Renal pelvis (tissue), 12 donors: ENCODE data around the gene LOXL1. TPM values are rescaled to one million over a fixed set of nuclear protein-coding genes. Genes with fewer than 3 reads are reported as not detected.

ENCODE experiments used
- DNase-seq: peaks from one replicate; pipeline ENCODE4 v3.0.0-alpha.2; 2013
- long read RNA-seq, 16 experiments: transcript quantifications; one replicate each; lab custom pipeline, GENCODE V29; 2026
- polyA plus RNA-seq, 3 donors: library from polyadenylated mRNA; unstranded; fragments of 120-200 nt; gene quantifications; one replicate each; pipeline ENCODE4 v1.2.1, GENCODE V29; 2013; ENCODE audit not compliant: insufficient read length in 3 of 3

The LOXL1 gene
- polyA plus RNA-seq: 10 to 100 TPM; 68.0 to 92.2 (median 73.6) TPM
- long read RNA-seq, donor 1, transcript LOXL1-201 (7 exons, 2,351 nt): major isoform, 19 of 20 reads
- long read RNA-seq, donor 1, partial matches to known transcripts: 0 of 20 reads
- long read RNA-seq, donor 1, other reads (novel, unspliced or antisense): 0 of 20 reads
- long read RNA-seq, donor 2, transcript LOXL1-201 (7 exons, 2,351 nt): major isoform, 20 of 21 reads
- long read RNA-seq, donor 2, partial matches to known transcripts: 0 of 21 reads
- long read RNA-seq, donor 2, other reads (novel, unspliced or antisense): 0 of 21 reads
- long read RNA-seq, donor 3, transcript LOXL1-201 (7 exons, 2,351 nt): major isoform, 10 of 10 reads
- long read RNA-seq, donor 3, partial matches to known transcripts: 0 of 10 reads
- long read RNA-seq, donor 3, other reads (novel, unspliced or antisense): 0 of 10 reads
- long read RNA-seq, donor 4, transcript LOXL1-201 (7 exons, 2,351 nt): major isoform, 18 of 26 reads
- long read RNA-seq, donor 4, partial matches to known transcripts: 0 of 26 reads
- long read RNA-seq, donor 4, other reads (novel, unspliced or antisense): 5 of 26 reads
- long read RNA-seq, donor 5, partial matches to known transcripts: 0 of 4 reads
- long read RNA-seq, donor 5, other reads (novel, unspliced or antisense): 0 of 4 reads
- long read RNA-seq, donor 6, transcript LOXL1-201 (7 exons, 2,351 nt): major isoform, 10 of 12 reads
- long read RNA-seq, donor 6, partial matches to known transcripts: 0 of 12 reads
- long read RNA-seq, donor 6, other reads (novel, unspliced or antisense): 0 of 12 reads
- long read RNA-seq, donor 7, transcript LOXL1-201 (7 exons, 2,351 nt): major isoform, 26 of 35 reads
- long read RNA-seq, donor 7, partial matches to known transcripts: 5 of 35 reads
- long read RNA-seq, donor 7, other reads (novel, unspliced or antisense): 0 of 35 reads
- long read RNA-seq, donor 8, transcript LOXL1-201 (7 exons, 2,351 nt): major isoform, 7 of 8 reads
- long read RNA-seq, donor 8, partial matches to known transcripts: 0 of 8 reads
- long read RNA-seq, donor 8, other reads (novel, unspliced or antisense): 0 of 8 reads
- long read RNA-seq, donor 9, transcript LOXL1-201 (7 exons, 2,351 nt): major isoform, 24 of 25 reads
- long read RNA-seq, donor 9, partial matches to known transcripts: 0 of 25 reads
- long read RNA-seq, donor 9, other reads (novel, unspliced or antisense): 0 of 25 reads
- long read RNA-seq, donor 10, transcript LOXL1-201 (7 exons, 2,351 nt): major isoform, 10 of 11 reads
- long read RNA-seq, donor 10, partial matches to known transcripts: 0 of 11 reads
- long read RNA-seq, donor 10, other reads (novel, unspliced or antisense): 0 of 11 reads
- long read RNA-seq, donor 11, transcript LOXL1-201 (7 exons, 2,351 nt): major isoform, 19 of 21 reads
- long read RNA-seq, donor 11, partial matches to known transcripts: 0 of 21 reads
- long read RNA-seq, donor 11, other reads (novel, unspliced or antisense): 0 of 21 reads
- long read RNA-seq, donor 12, transcript LOXL1-201 (7 exons, 2,351 nt): major isoform, 17 of 19 reads
- long read RNA-seq, donor 12, partial matches to known transcripts: 0 of 19 reads
- long read RNA-seq, donor 12, other reads (novel, unspliced or antisense): 0 of 19 reads
- long read RNA-seq, donor 13, transcript LOXL1-201 (7 exons, 2,351 nt): major isoform, 7 of 8 reads
- long read RNA-seq, donor 13, partial matches to known transcripts: 0 of 8 reads
- long read RNA-seq, donor 13, other reads (novel, unspliced or antisense): 0 of 8 reads
- long read RNA-seq, donor 14: 0 reads
- long read RNA-seq, donor 15: 0 reads
- long read RNA-seq, donor 16, transcript LOXL1-201 (7 exons, 2,351 nt): major isoform, 17 of 44 reads
- long read RNA-seq, donor 16, partial matches to known transcripts: 20 of 44 reads
- long read RNA-seq, donor 16, other reads (novel, unspliced or antisense): 7 of 44 reads

- DNase-seq: peak; percentile 77
Measured at GRCh38 chr15:73926219-73927002, at the start of gene LOXL1. LOXL1 (plus strand) TSS chr15:73926462; CDS start chr15:73926784, 322 bp downstream.

- no peak for DNase-seq
Measured at GRCh38 chr15:73879426-73879825, 46.8 kb upstream of the LOXL1 start.

GRCh38 chr15:73881579-73882320 is 44.5 kb upstream of the LOXL1 start:
- DNase-seq: no peak

- no peak for DNase-seq
Measured at GRCh38 chr15:73882761-73883419, 43.4 kb upstream of the LOXL1 start.

- no peak for DNase-seq
Measured at GRCh38 chr15:73884159-73884558, 42.1 kb upstream of the LOXL1 start.

GRCh38 chr15:73885954-73886700 is 40.1 kb upstream of the LOXL1 start:
- DNase-seq: no peak

- no peak for DNase-seq
Measured at GRCh38 chr15:73886717-73887345, 39.4 kb upstream of the LOXL1 start.

GRCh38 chr15:73887481-73887880 is 38.8 kb upstream of the LOXL1 start:
- DNase-seq: no peak

- no peak for DNase-seq
Measured at GRCh38 chr15:73888224-73889041, 37.8 kb upstream of the LOXL1 start.

GRCh38 chr15:73889053-73889761 is 37.1 kb upstream of the LOXL1 start:
- no peak for DNase-seq

- no peak for DNase-seq
Measured at GRCh38 chr15:73889762-73890124, 36.5 kb upstream of the LOXL1 start.

- no peak for DNase-seq
Measured at GRCh38 chr15:73891328-73892315, 34.6 kb upstream of the LOXL1 start.

GRCh38 chr15:73892446-73893226 is 33.6 kb upstream of the LOXL1 start:
- no peak for DNase-seq
